ENCODE data around the gene TST. TPM values are rescaled to one million over a fixed set of nuclear protein-coding genes. Genes with fewer than 3 reads are reported as not detected.

Gene TST
- total RNA-seq, 1 experiment from 2014 or later: 8.3 TPM

- Histone ChIP-seq H4K20me1 (ENCODE audit: insufficient read depth, low read depth, low read length) (no peaks in the 10 kb centered on the region), H3K4me2 (ENCODE audit: low read depth, low read length, poor library complexity, severe bottlenecking) (no peak overlapping the region), H3K27me3 (ENCODE audit: low read length) (no peaks in the 10 kb centered on the region), H3K9ac (ENCODE audit: low read length) (no peak overlapping the region), H3K9me2 (replicated peaks; ENCODE audit: insufficient read depth, low read length) (no peaks in the 10 kb centered on the region), H3K9me3 (ENCODE audit: low read length) (peaks cover 10% of the 10 kb centered on the region), H3K36me3 (ENCODE audit: insufficient read depth, low read length) (no peaks in the 10 kb centered on the region), H3K4me1 (ENCODE audit: low read length) (peaks cover 6% of the 10 kb centered on the region), H2AFZ (ENCODE audit: low read length) (no peak overlapping the region), H3K27ac (ENCODE audit: low read length) (no peak overlapping the region), H3K79me2 (ENCODE audit: low read length) (no peaks in the 10 kb centered on the region), H3K4me3 (ENCODE audit: low read length) (no peak overlapping the region)
- DNase-seq: no peak
Measured at GRCh38 chr22:36982136-36982535, 37.1 kb downstream of the TST start.

- no peaks in the 10 kb centered on the region for H3K9me2 ChIP-seq (replicated peaks; ENCODE audit: insufficient read depth, low read length)
- peaks cover 6% of the 10 kb centered on the region for H3K4me1 ChIP-seq (ENCODE audit: low read length)
- H3K36me3 ChIP-seq (ENCODE audit: insufficient read depth, low read length): no peaks in the 10 kb centered on the region
- no peak overlapping the region for H3K27ac ChIP-seq (ENCODE audit: low read length)
- H3K27me3 ChIP-seq (ENCODE audit: low read length): no peaks in the 10 kb centered on the region
- H3K4me3 ChIP-seq (ENCODE audit: low read length): no peak overlapping the region
- DNase-seq: no peak
- H3K79me2 ChIP-seq (ENCODE audit: low read length): no peaks in the 10 kb centered on the region
- H3K9ac ChIP-seq (ENCODE audit: low read length): no peak overlapping the region
- no peaks in the 10 kb centered on the region for H4K20me1 ChIP-seq (ENCODE audit: insufficient read depth, low read depth, low read length)
- peaks cover 8% of the 10 kb centered on the region for H3K9me3 ChIP-seq (ENCODE audit: low read length)
- H3K4me2 ChIP-seq (ENCODE audit: low read depth, low read length, poor library complexity, severe bottlenecking): no peak overlapping the region
- no peak overlapping the region for H2AFZ ChIP-seq (ENCODE audit: low read length)
Measured at GRCh38 chr22:36981247-36981775, 37.9 kb downstream of the TST start.

- H2AFZ ChIP-seq (ENCODE audit: low read length): no peak overlapping the region
- no peak overlapping the region for H3K4me3 ChIP-seq (ENCODE audit: low read length)
- no peak for DNase-seq
- no peaks in the 10 kb centered on the region for H3K9me2 ChIP-seq (replicated peaks; ENCODE audit: insufficient read depth, low read length)
- no peaks in the 10 kb centered on the region for H3K9me3 ChIP-seq (ENCODE audit: low read length)
- no peaks in the 10 kb centered on the region for H3K79me2 ChIP-seq (ENCODE audit: low read length)
- H4K20me1 ChIP-seq (ENCODE audit: insufficient read depth, low read depth, low read length): no peaks in the 10 kb centered on the region
- H3K27ac ChIP-seq (ENCODE audit: low read length): no peak overlapping the region
- no peaks in the 10 kb centered on the region for H3K36me3 ChIP-seq (ENCODE audit: insufficient read depth, low read length)
- no peak overlapping the region for H3K9ac ChIP-seq (ENCODE audit: low read length)
- no peaks in the 10 kb centered on the region for H3K27me3 ChIP-seq (ENCODE audit: low read length)
- H3K4me2 ChIP-seq (ENCODE audit: low read depth, low read length, poor library complexity, severe bottlenecking): no peak overlapping the region
- peaks cover 6% of the 10 kb centered on the region for H3K4me1 ChIP-seq (ENCODE audit: low read length)
Measured at GRCh38 chr22:36979016-36979910, 40.0 kb downstream of the TST start.

- Histone ChIP-seq H3K9ac (ENCODE audit: low read length) (peak overlapping the region; percentile 63), H4K20me1 (ENCODE audit: insufficient read depth, low read depth, low read length) (no peaks in the 10 kb centered on the region), H3K27ac (ENCODE audit: low read length) (no peak overlapping the region), H3K9me2 (replicated peaks; ENCODE audit: insufficient read depth, low read length) (no peaks in the 10 kb centered on the region), H3K4me3 (ENCODE audit: low read length) (peak overlapping the region; percentile 71), H3K79me2 (ENCODE audit: low read length) (no peaks in the 10 kb centered on the region), H3K4me2 (ENCODE audit: low read depth, low read length, poor library complexity, severe bottlenecking) (peak overlapping the region; percentile 93), H3K36me3 (ENCODE audit: insufficient read depth, low read length) (no peaks in the 10 kb centered on the region), H2AFZ (ENCODE audit: low read length) (peak overlapping the region; percentile 92), H3K27me3 (ENCODE audit: low read length) (no peaks in the 10 kb centered on the region), H3K4me1 (ENCODE audit: low read length) (peaks cover 6% of the 10 kb centered on the region), H3K9me3 (ENCODE audit: low read length) (no peaks in the 10 kb centered on the region)
- DNase-seq: peak; percentile 94
Measured at GRCh38 chr22:36977947-36978660, 41.1 kb downstream of the TST start.

GRCh38 chr22:36977401-36977861, 41.8 kb downstream of the TST start:
- H2AFZ ChIP-seq (ENCODE audit: low read length): peak overlapping the region; percentile 92
- H4K20me1 ChIP-seq (ENCODE audit: insufficient read depth, low read depth, low read length): no peaks in the 10 kb centered on the region
- H3K27me3 ChIP-seq (ENCODE audit: low read length): no peaks in the 10 kb centered on the region
- peaks cover 6% of the 10 kb centered on the region for H3K4me1 ChIP-seq (ENCODE audit: low read length)
- peak overlapping the region; percentile 71 for H3K4me3 ChIP-seq (ENCODE audit: low read length)
- peak overlapping the region; percentile 93 for H3K4me2 ChIP-seq (ENCODE audit: low read depth, low read length, poor library complexity, severe bottlenecking)
- no peaks in the 10 kb centered on the region for H3K9me3 ChIP-seq (ENCODE audit: low read length)
- H3K36me3 ChIP-seq (ENCODE audit: insufficient read depth, low read length): no peaks in the 10 kb centered on the region
- no peak overlapping the region for H3K27ac ChIP-seq (ENCODE audit: low read length)
- H3K79me2 ChIP-seq (ENCODE audit: low read length): no peaks in the 10 kb centered on the region
- no peaks in the 10 kb centered on the region for H3K9me2 ChIP-seq (replicated peaks; ENCODE audit: insufficient read depth, low read length)
- peak overlapping the region; percentile 63 for H3K9ac ChIP-seq (ENCODE audit: low read length)
- peak; percentile 95 for DNase-seq

DNA sequence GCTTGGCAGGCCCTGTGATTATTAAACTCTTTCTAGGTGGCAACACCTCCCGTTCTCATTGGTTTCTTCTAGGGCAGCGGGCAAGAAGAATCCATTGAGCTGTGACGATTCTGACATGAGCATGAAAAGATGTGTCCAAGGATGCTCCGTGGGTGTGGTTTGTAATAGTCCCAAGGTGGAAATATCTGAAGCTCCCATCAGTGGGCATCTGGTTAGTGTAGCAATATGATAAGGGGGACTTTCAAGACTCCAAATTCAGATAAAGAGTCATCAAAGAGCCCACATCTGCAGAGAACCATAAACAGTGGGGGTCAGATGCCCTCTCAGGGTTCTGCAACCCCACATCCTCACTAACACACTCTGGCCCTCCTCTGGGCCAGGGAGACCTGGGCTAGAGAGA, 42.6 kb downstream of the TST start:
- H3K4me3 ChIP-seq (ENCODE audit: low read length): no peak overlapping the region
- no peaks in the 10 kb centered on the region for H3K36me3 ChIP-seq (ENCODE audit: insufficient read depth, low read length)
- no peaks in the 10 kb centered on the region for H3K9me2 ChIP-seq (replicated peaks; ENCODE audit: insufficient read depth, low read length)
- H4K20me1 ChIP-seq (ENCODE audit: insufficient read depth, low read depth, low read length): no peaks in the 10 kb centered on the region
- no peaks in the 10 kb centered on the region for H3K79me2 ChIP-seq (ENCODE audit: low read length)
- no peaks in the 10 kb centered on the region for H3K27me3 ChIP-seq (ENCODE audit: low read length)
- peaks cover 6% of the 10 kb centered on the region for H3K4me1 ChIP-seq (ENCODE audit: low read length)
- H3K4me2 ChIP-seq (ENCODE audit: low read depth, low read length, poor library complexity, severe bottlenecking): no peak overlapping the region
- H3K9me3 ChIP-seq (ENCODE audit: low read length): no peaks in the 10 kb centered on the region
- no peak for DNase-seq
- no peak overlapping the region for H3K27ac ChIP-seq (ENCODE audit: low read length)
- H3K9ac ChIP-seq (ENCODE audit: low read length): no peak overlapping the region
- no peak overlapping the region for H2AFZ ChIP-seq (ENCODE audit: low read length)

- Histone ChIP-seq H3K9ac (ENCODE audit: low read length) (no peak overlapping the region), H3K79me2 (ENCODE audit: low read length) (no peaks in the 10 kb centered on the region), H3K4me1 (ENCODE audit: low read length) (no peaks in the 10 kb centered on the region), H3K4me2 (ENCODE audit: low read depth, low read length, poor library complexity, severe bottlenecking) (no peak overlapping the region), H3K9me3 (ENCODE audit: low read length) (no peaks in the 10 kb centered on the region), H3K36me3 (ENCODE audit: insufficient read depth, low read length) (no peaks in the 10 kb centered on the region), H4K20me1 (ENCODE audit: insufficient read depth, low read depth, low read length) (no peaks in the 10 kb centered on the region), H3K4me3 (ENCODE audit: low read length) (no peak overlapping the region), H3K9me2 (replicated peaks; ENCODE audit: insufficient read depth, low read length) (no peaks in the 10 kb centered on the region), H3K27me3 (ENCODE audit: low read length) (no peaks in the 10 kb centered on the region), H2AFZ (ENCODE audit: low read length) (no peak overlapping the region), H3K27ac (ENCODE audit: low read length) (no peak overlapping the region)
- no peak for DNase-seq
Measured at GRCh38 chr22:36971341-36972125, 47.7 kb downstream of the TST start.

All from Karpas-422 (cell line).